NT2/D1 (cell line): ENCODE data around the gene ACTA2.

Source experiments
- DNase-seq: peaks from one replicate; pipeline ENCODE4 v3.0.0-alpha.2; 2011; ENCODE audit warnings: low read depth, low spot score
- H3K27me3 ChIP-seq: 2 replicates; pipeline ENCODE4 v1.6.0; 2011; ENCODE audit warnings: mild to moderate bottlenecking; ENCODE audit not compliant: insufficient read length, insufficient read depth
- H3K36me3 ChIP-seq: 2 replicates; pipeline ENCODE4 v1.6.1; 2011; ENCODE audit warnings: mild to moderate bottlenecking, low read length, mixed read lengths; ENCODE audit not compliant: insufficient read depth, insufficient read length
- H3K4me1 ChIP-seq: 2 replicates; pipeline ENCODE4 v1.5.1; 2011; ENCODE audit not compliant: insufficient read depth, insufficient read length
- H3K4me3 ChIP-seq: 2 replicates; pipeline ENCODE4 v1.5.1; 2011; ENCODE audit warnings: low read depth; ENCODE audit not compliant: insufficient read length
- H3K9ac ChIP-seq: 2 replicates; pipeline ENCODE4 v1.6.0; 2011; ENCODE audit warnings: low read depth; ENCODE audit not compliant: insufficient read length
- H3K9me3 ChIP-seq: 2 replicates; pipeline ENCODE4 v1.5.1; 2011; ENCODE audit warnings: mild to moderate bottlenecking, low read length; ENCODE audit not compliant: insufficient read depth
- SUZ12 ChIP-seq: IDR thresholded peaks from 2 replicates; pipeline ENCODE4 v1.6.1; 2011; ENCODE audit not compliant: insufficient read length, insufficient read depth; ENCODE audit errors: extremely low read depth
- YY1 ChIP-seq: IDR thresholded peaks from 2 replicates; pipeline ENCODE4 v1.6.1; 2011; ENCODE audit not compliant: insufficient read length, insufficient read depth
- ZNF274 ChIP-seq: IDR thresholded peaks from 2 replicates; pipeline ENCODE4 v1.6.1; 2011; ENCODE audit warnings: mild to moderate bottlenecking, low read depth, low read length

The ACTA2 gene

DNA sequence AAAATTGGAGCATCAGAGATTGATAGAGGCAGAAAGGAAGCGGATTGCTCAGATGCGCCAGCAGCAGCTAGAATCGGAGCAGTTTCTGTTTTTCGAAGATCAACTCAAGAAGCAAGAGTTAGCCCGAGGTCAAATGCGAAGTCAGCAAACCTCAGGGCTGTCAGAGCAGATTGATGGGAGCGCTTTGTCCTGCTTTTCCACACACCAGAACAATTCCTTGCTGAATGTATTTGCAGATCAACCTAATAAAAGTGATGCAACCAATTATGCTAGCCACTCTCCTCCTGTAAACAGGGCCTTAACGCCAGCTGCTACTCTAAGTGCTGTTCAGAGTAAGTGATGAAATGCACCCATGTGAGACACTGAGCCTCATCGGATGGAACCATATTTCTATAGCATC is 39.4 kb downstream of the ACTA2 start:
- TF ChIP-seq ZNF274 (no peak), YY1 (no peak), SUZ12 (no peak)
- no peaks in the 10 kb centered on the region for H3K9me3 ChIP-seq
- H3K9ac ChIP-seq = no peak overlapping the region
- H3K4me3 ChIP-seq = no peak overlapping the region
- no peaks in the 10 kb centered on the region for H3K4me1 ChIP-seq
- DNase-seq = no peak
- no peaks in the 10 kb centered on the region for H3K36me3 ChIP-seq
- H3K27me3 ChIP-seq = no peaks in the 10 kb centered on the region

DNA sequence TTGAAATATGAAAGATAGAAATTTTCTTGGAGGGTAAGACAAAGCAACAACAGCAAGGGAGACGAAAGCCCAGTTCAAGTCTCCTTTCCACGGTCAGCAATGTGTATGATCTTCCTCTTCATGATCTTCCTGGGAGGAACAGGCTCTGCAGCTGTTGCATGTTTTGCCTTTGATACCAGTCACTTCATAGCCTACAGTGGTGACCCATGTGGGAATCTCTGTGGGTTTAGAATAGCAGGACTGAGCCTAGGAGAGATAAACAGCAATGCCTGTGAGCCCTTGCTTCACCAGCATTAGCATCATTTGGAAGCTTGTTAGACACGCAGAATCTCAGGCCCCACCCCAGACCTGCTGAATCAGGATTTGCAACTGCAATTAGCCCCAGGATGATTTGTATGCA is 40.7 kb downstream of the ACTA2 start:
- Histone ChIP-seq H3K36me3 (no peaks in the 10 kb centered on the region), H3K9me3 (no peaks in the 10 kb centered on the region), H3K9ac (no peak overlapping the region), H3K4me3 (no peak overlapping the region), H3K27me3 (no peaks in the 10 kb centered on the region), H3K4me1 (no peaks in the 10 kb centered on the region)
- DNase-seq = no peak
- no peak for TF ChIP-seq ZNF274
- TF ChIP-seq SUZ12 = no peak
- TF ChIP-seq YY1 = no peak

DNA sequence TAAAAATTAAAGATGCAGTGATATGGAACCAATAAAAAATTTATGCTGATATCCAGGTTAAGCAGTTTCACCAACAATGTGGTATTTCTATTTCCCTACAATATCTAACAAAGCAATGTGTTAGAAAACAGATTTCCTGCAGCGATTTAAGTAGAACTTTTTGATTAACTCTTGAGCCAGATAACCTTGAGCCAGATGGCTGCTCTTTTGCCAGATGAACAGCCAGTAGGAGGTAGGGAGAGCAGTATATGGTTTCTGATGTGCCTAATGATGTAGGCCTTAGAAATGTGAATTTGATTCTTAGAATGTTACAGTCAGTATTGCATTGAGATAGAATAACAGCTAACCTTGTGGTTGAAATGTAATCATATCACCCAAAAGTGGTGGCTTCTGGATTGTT is 41.5 kb downstream of the ACTA2 start:
- H3K36me3 ChIP-seq = no peaks in the 10 kb centered on the region
- no peaks in the 10 kb centered on the region for H3K4me1 ChIP-seq
- H3K27me3 ChIP-seq = no peaks in the 10 kb centered on the region
- no peak for DNase-seq
- no peak for TF ChIP-seq SUZ12
- no peak for TF ChIP-seq YY1
- H3K4me3 ChIP-seq = no peak overlapping the region
- no peak overlapping the region for H3K9ac ChIP-seq
- no peaks in the 10 kb centered on the region for H3K9me3 ChIP-seq

DNA sequence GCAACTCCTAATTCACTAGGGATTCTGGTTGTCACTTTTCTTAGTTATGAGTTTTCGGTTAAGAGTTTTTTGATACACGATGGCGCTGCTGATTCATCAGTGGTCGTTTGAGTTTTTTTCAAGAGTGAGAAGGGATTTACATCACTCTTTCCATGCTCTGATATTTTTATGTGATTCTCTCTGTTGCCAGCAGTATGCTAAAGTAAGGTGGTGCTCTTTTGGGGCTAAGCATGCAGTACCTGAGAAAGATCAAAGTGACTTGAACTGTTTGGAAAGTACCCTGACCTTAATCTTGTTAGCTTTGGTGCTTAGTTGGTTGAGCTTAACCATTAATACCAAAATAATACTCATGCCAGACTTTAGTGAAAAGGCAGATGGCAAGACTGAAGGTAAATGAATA is 44.4 kb downstream of the ACTA2 start:
- DNase-seq = no peak

DNA sequence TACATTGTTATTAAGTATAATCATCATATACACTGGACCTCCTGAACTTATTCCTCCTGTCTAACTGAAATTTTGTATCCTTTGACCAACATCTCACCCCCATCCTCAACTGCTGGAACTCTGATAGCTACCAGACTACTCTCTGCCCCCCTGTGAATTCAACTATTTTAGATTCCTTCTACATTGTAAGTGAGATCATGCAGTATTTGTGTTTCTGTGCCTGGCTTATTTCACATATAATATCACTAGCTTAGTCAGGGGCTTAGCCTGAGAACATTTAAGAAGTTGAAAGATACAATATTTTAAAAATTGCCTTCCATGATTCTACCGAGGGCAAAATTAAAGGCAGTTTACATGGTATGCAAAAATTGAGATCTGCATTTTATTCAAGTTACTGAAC is 45.7 kb downstream of the ACTA2 start:
- no peak overlapping the region for H3K4me3 ChIP-seq
- H3K36me3 ChIP-seq = no peaks in the 10 kb centered on the region
- TF ChIP-seq SUZ12 (no peak), ZNF274 (no peak), YY1 (no peak)
- H3K4me1 ChIP-seq = no peaks in the 10 kb centered on the region
- no peaks in the 10 kb centered on the region for H3K27me3 ChIP-seq
- no peak overlapping the region for H3K9ac ChIP-seq
- no peaks in the 10 kb centered on the region for H3K9me3 ChIP-seq
- DNase-seq = no peak

More for the DNA sequence above, 44.4 kb downstream of the ACTA2 start:
- Histone ChIP-seq H3K9me3 (no peaks in the 10 kb centered on the region), H3K4me1 (no peaks in the 10 kb centered on the region), H3K4me3 (no peak overlapping the region), H3K36me3 (no peaks in the 10 kb centered on the region), H3K27me3 (no peaks in the 10 kb centered on the region), H3K9ac (no peak overlapping the region)
- TF ChIP-seq YY1 = no peak

DNA sequence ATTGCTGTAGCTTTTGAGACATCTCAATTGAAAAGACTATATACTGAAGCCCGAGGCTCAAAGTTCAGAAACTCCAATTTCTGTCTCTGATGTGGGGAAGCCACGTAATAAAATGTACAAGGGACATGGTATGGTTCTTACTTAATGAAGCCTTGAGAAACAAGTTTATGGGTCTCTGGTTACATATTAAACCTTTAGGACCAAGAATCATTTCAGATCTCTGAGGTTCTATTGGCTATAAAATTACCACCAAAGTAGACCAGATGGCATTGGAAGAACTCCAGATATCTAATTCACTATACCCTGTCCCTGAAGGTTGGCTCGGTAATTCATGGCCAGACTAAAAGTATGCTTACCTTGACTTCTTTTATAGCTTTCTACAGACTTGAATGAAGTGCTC is 48.9 kb downstream of the ACTA2 start:
- Histone ChIP-seq H3K36me3 (no peaks in the 10 kb centered on the region), H3K9ac (no peak overlapping the region), H3K4me1 (no peaks in the 10 kb centered on the region), H3K9me3 (no peaks in the 10 kb centered on the region), H3K4me3 (no peak overlapping the region), H3K27me3 (no peaks in the 10 kb centered on the region)
- TF ChIP-seq SUZ12 (no peak), YY1 (no peak), ZNF274 (no peak)
- DNase-seq = no peak

DNA sequence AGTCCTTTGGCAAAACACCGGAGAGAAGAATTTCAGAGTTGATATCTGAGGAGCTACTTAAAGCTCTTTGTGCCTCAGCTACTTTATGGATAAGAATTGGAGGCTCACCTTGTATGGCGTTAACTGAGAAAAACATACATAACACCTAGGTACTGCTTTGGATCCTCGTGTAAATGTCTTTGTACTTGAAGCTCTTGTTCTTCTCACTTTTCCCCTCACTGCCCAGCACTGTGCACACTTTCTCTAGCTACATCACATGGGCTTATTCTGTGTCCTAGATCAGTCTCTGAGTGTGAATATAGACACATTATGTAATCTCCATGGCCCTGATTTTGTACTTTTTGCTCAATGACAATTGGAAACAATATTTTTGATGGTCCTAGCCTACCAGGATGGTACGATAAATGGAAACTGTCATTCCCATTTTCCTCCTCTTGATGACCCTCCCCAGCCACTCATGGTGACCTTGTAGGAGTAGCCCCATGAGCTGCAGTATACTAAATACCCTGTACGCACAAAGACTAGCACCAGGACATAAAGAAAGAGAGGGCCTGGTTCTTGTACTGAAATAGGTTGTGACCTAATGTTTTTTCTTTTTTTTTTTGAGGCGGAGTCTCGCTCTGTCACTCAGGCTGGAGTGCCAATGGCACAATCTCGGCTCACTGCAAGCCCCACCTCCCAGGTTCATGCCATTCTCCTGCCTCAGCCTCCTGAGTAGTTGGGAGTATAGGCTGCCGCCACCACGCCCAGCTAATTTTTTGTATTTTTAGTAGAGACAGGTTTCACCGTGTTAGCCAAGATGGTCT is 50.4 kb downstream of the ACTA2 start:
- no peak for TF ChIP-seq ZNF274
- no peak for TF ChIP-seq SUZ12
- no peak for TF ChIP-seq YY1
- Histone ChIP-seq H3K27me3 (no peaks in the 10 kb centered on the region), H3K9me3 (no peaks in the 10 kb centered on the region), H3K4me1 (no peaks in the 10 kb centered on the region), H3K4me3 (no peak overlapping the region), H3K36me3 (no peaks in the 10 kb centered on the region), H3K9ac (no peak overlapping the region)
- DNase-seq = no peak
